ENCODE results near the gene NRG2. TPM values are rescaled to one million over a fixed set of nuclear protein-coding genes. Genes with fewer than 3 reads are reported as not detected.

Gene NRG2
- total RNA-seq, 1 donor from 2014 or later: 0.81 TPM

- Mint-ChIP-seq H3K27ac (ENCODE audit: unreplicated experiment) (no peak overlapping the region), H3K4me1 (ENCODE audit: low read depth, unreplicated experiment) (peaks cover 7% of the 10 kb centered on the region), H3K36me3 (ENCODE audit: unreplicated experiment) (no peaks in the 10 kb centered on the region), H3K9me3 (ENCODE audit: unreplicated experiment) (no peaks in the 10 kb centered on the region), H3K27me3 (ENCODE audit: unreplicated experiment) (peaks cover under 1% of the 10 kb centered on the region), H3K4me3 (ENCODE audit: unreplicated experiment) (no peak overlapping the region)
- TF ChIP-seq CTCF (IDR thresholded peaks at IDR 0.05; ENCODE audit: partially characterized antibody, unreplicated experiment): no peak
- no peak for DNase-seq
Observed at GRCh38 chr5:140007311-140007710, 35.8 kb downstream of the NRG2 start.

- no peak for DNase-seq
- Mint-ChIP-seq H3K4me1 (ENCODE audit: low read depth, unreplicated experiment) (peaks cover 7% of the 10 kb centered on the region), H3K27ac (ENCODE audit: unreplicated experiment) (no peak overlapping the region), H3K4me3 (ENCODE audit: unreplicated experiment) (no peak overlapping the region), H3K36me3 (ENCODE audit: unreplicated experiment) (no peaks in the 10 kb centered on the region), H3K9me3 (ENCODE audit: unreplicated experiment) (no peaks in the 10 kb centered on the region), H3K27me3 (ENCODE audit: unreplicated experiment) (peaks cover 2% of the 10 kb centered on the region)
- TF ChIP-seq CTCF (IDR thresholded peaks at IDR 0.05; ENCODE audit: partially characterized antibody, unreplicated experiment): no peak
Observed at GRCh38 chr5:140005145-140005591, 37.9 kb downstream of the NRG2 start.

GRCh38 chr5:140004174-140004573, 38.9 kb downstream of the NRG2 start:
- Mint-ChIP-seq H3K27ac (ENCODE audit: unreplicated experiment) (no peak overlapping the region), H3K4me1 (ENCODE audit: low read depth, unreplicated experiment) (peaks cover 7% of the 10 kb centered on the region), H3K9me3 (ENCODE audit: unreplicated experiment) (no peaks in the 10 kb centered on the region), H3K27me3 (ENCODE audit: unreplicated experiment) (peaks cover 2% of the 10 kb centered on the region), H3K4me3 (ENCODE audit: unreplicated experiment) (no peak overlapping the region), H3K36me3 (ENCODE audit: unreplicated experiment) (no peaks in the 10 kb centered on the region)
- TF ChIP-seq CTCF (IDR thresholded peaks at IDR 0.05; ENCODE audit: partially characterized antibody, unreplicated experiment): no peak
- DNase-seq: no peak

- H3K36me3 Mint-ChIP-seq (ENCODE audit: unreplicated experiment): no peaks in the 10 kb centered on the region
- peaks cover 7% of the 10 kb centered on the region for H3K4me1 Mint-ChIP-seq (ENCODE audit: low read depth, unreplicated experiment)
- DNase-seq: no peak
- peaks cover 3% of the 10 kb centered on the region for H3K27me3 Mint-ChIP-seq (ENCODE audit: unreplicated experiment)
- no peak overlapping the region for H3K4me3 Mint-ChIP-seq (ENCODE audit: unreplicated experiment)
- no peaks in the 10 kb centered on the region for H3K9me3 Mint-ChIP-seq (ENCODE audit: unreplicated experiment)
- no peak for TF ChIP-seq CTCF (IDR thresholded peaks at IDR 0.05; ENCODE audit: partially characterized antibody, unreplicated experiment)
- no peak overlapping the region for H3K27ac Mint-ChIP-seq (ENCODE audit: unreplicated experiment)
Observed at GRCh38 chr5:140003519-140003918, 39.6 kb downstream of the NRG2 start.

- no peak for TF ChIP-seq CTCF (IDR thresholded peaks at IDR 0.05; ENCODE audit: partially characterized antibody, unreplicated experiment)
- no peak for DNase-seq
- no peak overlapping the region for H3K27ac Mint-ChIP-seq (ENCODE audit: unreplicated experiment)
- H3K4me1 Mint-ChIP-seq (ENCODE audit: low read depth, unreplicated experiment): no peaks in the 10 kb centered on the region
- H3K4me3 Mint-ChIP-seq (ENCODE audit: unreplicated experiment): no peak overlapping the region
- H3K27me3 Mint-ChIP-seq (ENCODE audit: unreplicated experiment): peaks cover 3% of the 10 kb centered on the region
- H3K9me3 Mint-ChIP-seq (ENCODE audit: unreplicated experiment): no peaks in the 10 kb centered on the region
- no peaks in the 10 kb centered on the region for H3K36me3 Mint-ChIP-seq (ENCODE audit: unreplicated experiment)
Observed at GRCh38 chr5:140000332-140000731, 42.8 kb downstream of the NRG2 start.
